ENCODE results near the gene EIF3L. TPM values are rescaled to one million over a fixed set of nuclear protein-coding genes. Genes with fewer than 3 reads are reported as not detected.

The EIF3L gene
- total RNA-seq, 1 donor from 2014 or later = 325 TPM

DNA sequence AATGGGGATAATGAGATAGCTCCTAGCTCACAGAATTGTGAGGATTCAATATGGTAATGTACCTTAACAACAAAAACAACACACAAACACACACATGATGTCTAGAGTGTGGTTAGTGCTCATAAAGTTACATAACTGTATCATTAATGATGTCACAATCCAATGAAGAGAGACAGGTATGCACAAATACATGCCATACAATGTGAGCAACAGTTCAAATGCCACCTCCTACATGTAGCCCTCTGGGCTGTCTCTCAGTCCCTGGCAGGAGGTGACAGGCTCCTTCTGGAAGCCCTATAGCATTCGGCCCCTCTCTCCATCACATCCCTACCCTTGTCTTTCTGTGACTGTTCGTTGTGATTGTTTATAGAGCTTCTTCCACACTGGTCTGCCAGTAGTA lies 48.6 kb downstream of the EIF3L start:
- DNase-seq (ENCODE audit: low spot score) = no peak
- Mint-ChIP-seq H3K9me3 (ENCODE audit: low read depth) (no peaks in the 10 kb centered on the region), H3K36me3 (ENCODE audit: low read depth) (no peaks in the 10 kb centered on the region), H3K4me3 (ENCODE audit: unreplicated experiment) (no peak overlapping the region), H3K27ac (ENCODE audit: unreplicated experiment) (peak overlapping the region; percentile 55), H3K4me1 (ENCODE audit: low read depth) (peaks cover 44% of the 10 kb centered on the region), H3K27me3 (ENCODE audit: low read depth) (no peaks in the 10 kb centered on the region)
- TF ChIP-seq, protein P1, sequence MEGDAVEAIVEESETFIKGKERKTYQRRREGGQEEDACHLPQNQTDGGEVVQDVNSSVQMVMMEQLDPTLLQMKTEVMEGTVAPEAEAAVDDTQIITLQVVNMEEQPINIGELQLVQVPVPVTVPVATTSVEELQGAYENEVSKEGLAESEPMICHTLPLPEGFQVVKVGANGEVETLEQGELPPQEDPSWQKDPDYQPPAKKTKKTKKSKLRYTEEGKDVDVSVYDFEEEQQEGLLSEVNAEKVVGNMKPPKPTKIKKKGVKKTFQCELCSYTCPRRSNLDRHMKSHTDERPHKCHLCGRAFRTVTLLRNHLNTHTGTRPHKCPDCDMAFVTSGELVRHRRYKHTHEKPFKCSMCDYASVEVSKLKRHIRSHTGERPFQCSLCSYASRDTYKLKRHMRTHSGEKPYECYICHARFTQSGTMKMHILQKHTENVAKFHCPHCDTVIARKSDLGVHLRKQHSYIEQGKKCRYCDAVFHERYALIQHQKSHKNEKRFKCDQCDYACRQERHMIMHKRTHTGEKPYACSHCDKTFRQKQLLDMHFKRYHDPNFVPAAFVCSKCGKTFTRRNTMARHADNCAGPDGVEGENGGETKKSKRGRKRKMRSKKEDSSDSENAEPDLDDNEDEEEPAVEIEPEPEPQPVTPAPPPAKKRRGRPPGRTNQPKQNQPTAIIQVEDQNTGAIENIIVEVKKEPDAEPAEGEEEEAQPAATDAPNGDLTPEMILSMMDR (IDR thresholded peaks at IDR 0.05) = no peak

DNA sequence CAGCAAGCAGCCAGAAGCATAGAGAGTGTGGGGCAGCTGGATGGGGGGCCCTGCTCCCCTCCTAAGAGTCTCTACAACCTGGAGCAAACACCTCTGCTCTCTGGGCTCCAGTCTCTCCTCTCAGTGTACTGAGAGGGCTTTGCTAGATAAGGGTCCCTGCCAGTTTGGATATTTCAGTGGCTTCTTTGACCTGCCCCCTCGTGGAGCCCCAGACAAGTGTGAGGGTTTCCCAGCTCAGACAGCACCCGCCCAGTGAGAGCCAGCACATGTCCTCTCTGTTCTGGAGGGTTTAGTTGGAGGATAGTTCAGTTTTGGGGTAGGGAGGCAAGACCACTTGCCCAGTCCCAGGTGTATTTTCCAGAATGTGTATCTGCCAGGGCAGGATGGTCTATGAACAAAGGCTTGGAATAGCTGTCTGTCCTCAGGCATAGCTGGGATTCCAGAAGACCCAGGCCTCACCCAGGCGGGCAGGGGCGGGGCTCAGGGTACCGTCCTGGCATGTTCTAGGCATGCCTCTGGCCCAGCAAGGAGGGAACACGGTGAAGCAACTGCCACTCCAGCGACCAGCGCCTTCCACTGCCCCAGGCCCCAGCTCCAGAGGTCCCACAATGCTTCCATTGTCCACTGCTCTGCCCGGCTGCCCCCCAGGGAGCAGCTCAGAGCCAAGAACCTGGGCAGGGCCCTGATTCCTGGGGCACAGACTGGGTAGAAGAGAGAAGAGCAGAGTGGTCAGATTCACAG lies 49.4 kb downstream of the EIF3L start:
- peaks cover 36% of the 10 kb centered on the region for H3K4me1 Mint-ChIP-seq (ENCODE audit: low read depth)
- no peaks in the 10 kb centered on the region for H3K36me3 Mint-ChIP-seq (ENCODE audit: low read depth)
- no peak overlapping the region for H3K4me3 Mint-ChIP-seq (ENCODE audit: unreplicated experiment)
- no peak for DNase-seq (ENCODE audit: low spot score)
- H3K9me3 Mint-ChIP-seq (ENCODE audit: low read depth) = no peaks in the 10 kb centered on the region
- H3K27me3 Mint-ChIP-seq (ENCODE audit: low read depth) = no peaks in the 10 kb centered on the region
- TF ChIP-seq, protein P1 (IDR thresholded peaks at IDR 0.05) = no peak
- peak overlapping the region; percentile 86 for H3K27ac Mint-ChIP-seq (ENCODE audit: unreplicated experiment)

DNA sequence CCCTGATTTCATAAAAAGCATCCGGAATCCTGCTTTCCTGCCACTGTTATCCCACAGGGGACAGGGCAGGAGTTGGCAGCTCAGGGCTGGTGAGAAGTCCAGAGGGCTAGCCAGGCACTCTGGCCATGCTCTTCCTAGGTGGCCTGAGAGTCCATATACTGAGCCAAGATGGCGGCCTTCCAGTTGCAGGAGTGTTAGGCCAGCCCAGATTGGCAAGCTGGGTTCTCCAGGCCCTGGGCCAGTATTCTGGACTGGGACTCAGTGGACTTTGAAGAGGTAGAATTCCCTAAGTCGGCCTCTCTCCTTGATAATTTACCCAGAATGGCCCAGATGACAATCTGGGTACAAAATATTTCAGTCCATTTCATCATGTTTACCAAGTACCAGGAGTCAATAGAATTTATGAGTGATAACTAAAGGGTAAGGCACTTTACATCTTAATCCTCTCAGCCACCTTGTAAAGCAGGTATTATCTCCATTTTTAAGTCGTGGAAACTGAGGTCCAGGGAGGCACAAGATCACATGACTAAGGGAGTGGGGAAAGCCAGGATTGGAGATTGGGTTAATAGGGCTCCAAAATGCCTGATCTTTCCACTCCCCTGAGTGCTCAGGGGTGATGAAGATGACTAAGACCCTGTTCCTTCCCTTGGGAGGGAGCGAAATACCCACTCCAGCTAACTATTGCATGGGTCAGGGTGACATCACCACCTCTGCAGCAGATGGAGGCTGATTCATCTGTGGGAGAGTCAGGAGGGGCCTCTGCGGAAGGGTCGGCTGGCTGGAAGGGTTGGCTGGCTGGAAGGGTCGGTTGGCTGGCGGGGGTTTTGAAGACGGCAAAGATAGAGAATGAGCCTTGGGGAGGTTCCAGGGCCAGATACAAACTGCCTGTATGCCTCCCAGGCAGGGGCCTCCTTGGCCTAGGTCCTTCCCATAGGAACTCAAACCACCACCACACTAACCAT lies 55.6 kb downstream of the EIF3L start:
- TF ChIP-seq, protein P1 (IDR thresholded peaks at IDR 0.05) = no peak
- H3K9me3 Mint-ChIP-seq (ENCODE audit: low read depth) = no peaks in the 10 kb centered on the region
- H3K4me3 Mint-ChIP-seq (ENCODE audit: unreplicated experiment) = peak overlapping the region; percentile 72
- H3K27me3 Mint-ChIP-seq (ENCODE audit: low read depth) = no peaks in the 10 kb centered on the region
- H3K27ac Mint-ChIP-seq (ENCODE audit: unreplicated experiment) = peak overlapping the region; percentile 98
- DNase-seq (ENCODE audit: low spot score) = no peak
- H3K4me1 Mint-ChIP-seq (ENCODE audit: low read depth) = peaks cover 36% of the 10 kb centered on the region
- peaks cover 5% of the 10 kb centered on the region for H3K36me3 Mint-ChIP-seq (ENCODE audit: low read depth)

DNA sequence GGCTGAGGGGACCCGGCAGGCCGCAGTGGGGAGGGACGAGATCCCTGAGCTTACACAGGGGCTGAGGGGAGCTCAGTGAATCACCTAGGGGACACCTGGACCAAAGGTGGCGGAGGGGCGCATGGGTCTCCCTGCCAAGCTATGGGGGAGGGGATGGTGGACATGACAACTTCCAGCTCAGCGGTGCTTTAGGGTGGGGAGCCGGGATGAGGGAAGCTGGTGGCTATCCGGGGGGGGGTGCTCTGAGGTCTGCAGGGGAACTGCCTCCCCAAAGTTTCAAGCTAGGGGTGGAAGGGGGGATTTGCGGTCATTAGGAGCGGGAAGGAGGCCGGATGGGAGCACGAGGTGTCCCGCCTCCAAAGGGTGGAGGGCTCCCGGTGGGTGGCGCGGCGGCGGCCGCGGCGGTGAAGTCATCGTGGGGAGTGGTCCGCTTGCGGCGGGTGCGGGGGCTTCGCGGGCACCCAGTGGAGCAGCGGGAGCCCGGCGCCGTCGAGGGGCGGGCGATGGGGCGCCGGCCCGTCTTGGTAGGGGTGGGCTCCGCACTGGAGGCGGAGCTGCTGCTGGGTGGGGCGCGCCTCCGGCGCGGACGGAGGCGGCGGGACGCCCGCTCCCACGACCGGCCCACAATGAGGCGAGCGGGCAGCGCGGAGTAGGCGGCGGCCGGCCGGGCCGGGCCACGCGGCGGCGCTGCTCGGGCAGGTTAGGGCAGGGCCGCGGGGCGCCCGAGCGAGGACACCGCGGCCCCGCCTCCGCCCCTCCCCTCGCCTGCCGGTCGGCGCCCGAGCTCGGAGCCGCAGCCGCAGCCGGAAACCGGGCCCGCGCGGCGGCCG lies 56.5 kb downstream of the EIF3L start, which contains the start of gene MICALL1:
TSS of gene MICALL1 (plus strand) at position 764 of the 830 bp plus-strand sequence. CDS start 126 bp downstream, outside the sequence.
- no peak for DNase-seq (ENCODE audit: low spot score)
- TF ChIP-seq, protein P1 (IDR thresholded peaks at IDR 0.05) = peak; percentile 55
- H3K27ac Mint-ChIP-seq (ENCODE audit: unreplicated experiment) = peak within 1 kb of the TSS; percentile 98
- peaks cover 43% of the 10 kb centered on the region for H3K4me1 Mint-ChIP-seq (ENCODE audit: low read depth)
- H3K27me3 Mint-ChIP-seq (ENCODE audit: low read depth) = no peaks in the 10 kb centered on the region
- H3K9me3 Mint-ChIP-seq (ENCODE audit: low read depth) = no peaks in the 10 kb centered on the region
- H3K4me3 Mint-ChIP-seq (ENCODE audit: unreplicated experiment) = peak within 1 kb of the TSS; percentile 84
- peaks cover 5% of the 10 kb centered on the region for H3K36me3 Mint-ChIP-seq (ENCODE audit: low read depth)

All from chondrocyte (in vitro differentiated cells).